PC-9 (cell line): ENCODE data around the gene TMEM187.

Experiments used
- CTCF ChIP-seq: fragments of 200-600 bp; sonication (generic); conservative IDR thresholded peaks from 2 replicates; pipeline ENCODE4 v1.6.1; 2017; ENCODE audit warnings: mixed run types, antibody characterized with exemption, mild to moderate bottlenecking, moderate library complexity
- EZH2 ChIP-seq: fragments of 200-600 bp; sonication (generic); IDR thresholded peaks from 2 replicates; pipeline ENCODE4 v1.8.0; 2017; ENCODE audit warnings: antibody characterized with exemption, low read depth

GRCh38 chrX:153984351-153985178, 12.0 kb downstream of the TMEM187 start:
- no peak for TF ChIP-seq CTCF
- no peak for TF ChIP-seq EZH2
